WTC11 (cell line): ENCODE measurements around the gene CAPN12. TPM values are rescaled to one million over a fixed set of nuclear protein-coding genes. Genes with fewer than 3 reads are reported as not detected.

Experiments used
- AFF4 ChIP-seq: sonication (generic); formaldehyde crosslinking; IDR thresholded peaks from 2 replicates; pipeline ENCODE4 v1.8.1; 2023; ENCODE audit warnings: mild to moderate bottlenecking, missing genetic modification reagents, borderline replicate concordance
- AR ChIP-seq: fragments of 250-450 bp; sonication (Bioruptor Pico); IDR thresholded peaks from 2 replicates; pipeline ENCODE4 v1.9.0; 2021; ENCODE audit warnings: mild to moderate bottlenecking
- ATF2 ChIP-seq: sonication (generic); formaldehyde crosslinking; IDR thresholded peaks from 2 replicates; pipeline ENCODE4 v1.8.1; 2022; ENCODE audit warnings: low read depth, missing genetic modification reagents, borderline replicate concordance
- ATF3 ChIP-seq: sonication (generic); formaldehyde crosslinking; conservative IDR thresholded peaks from 2 replicates; pipeline ENCODE4 v1.8.1; 2022; ENCODE audit warnings: mild to moderate bottlenecking, missing genetic modification reagents
- CREM ChIP-seq: sonication (generic); formaldehyde crosslinking; IDR thresholded peaks from 2 replicates; pipeline ENCODE4 v1.8.1; 2022; ENCODE audit warnings: mild to moderate bottlenecking, missing genetic modification reagents, moderate library complexity
- E2F1 ChIP-seq: sonication (generic); formaldehyde crosslinking; IDR thresholded peaks from 2 replicates; pipeline ENCODE4 v1.8.0; 2022; ENCODE audit warnings: mild to moderate bottlenecking, missing genetic modification reagents
- EMX1 ChIP-seq: fragments of 250-450 bp; sonication (Bioruptor Pico); IDR thresholded peaks from 2 replicates; pipeline ENCODE4 v1.8.0; 2021; ENCODE audit warnings: mild to moderate bottlenecking
- ERG ChIP-seq: fragments of 250-450 bp; sonication (Bioruptor Pico); IDR thresholded peaks from 2 replicates; pipeline ENCODE4 v1.8.0; 2021; ENCODE audit warnings: mild to moderate bottlenecking
- FOXJ3 ChIP-seq: sonication (generic); formaldehyde crosslinking; IDR thresholded peaks from 2 replicates; pipeline ENCODE4 v1.9.0; 2021; ENCODE audit warnings: missing genetic modification reagents, mild to moderate bottlenecking, borderline replicate concordance
- FOXK1 ChIP-seq: sonication (generic); formaldehyde crosslinking; IDR thresholded peaks from 2 replicates; pipeline ENCODE4 v1.8.0; 2022; ENCODE audit warnings: mild to moderate bottlenecking, moderate library complexity, missing genetic modification reagents
- FOXP1 ChIP-seq: sonication (generic); formaldehyde crosslinking; IDR thresholded peaks from 2 replicates; pipeline ENCODE4 v1.8.0; 2022; ENCODE audit warnings: missing genetic modification reagents, mild to moderate bottlenecking, moderate library complexity, borderline replicate concordance
- JUN ChIP-seq: sonication (generic); formaldehyde crosslinking; IDR thresholded peaks from 2 replicates; pipeline ENCODE4 v1.8.0; 2023; ENCODE audit warnings: mild to moderate bottlenecking, missing genetic modification reagents
- NFE2L1 ChIP-seq: sonication (generic); formaldehyde crosslinking; IDR thresholded peaks from 2 replicates; pipeline ENCODE4 v1.8.1; 2023; ENCODE audit warnings: missing genetic modification reagents
- PREB ChIP-seq: sonication (generic); formaldehyde crosslinking; IDR thresholded peaks from 2 replicates; pipeline ENCODE4 v1.8.1; 2022; ENCODE audit warnings: mild to moderate bottlenecking, missing genetic modification reagents, moderate library complexity, borderline replicate concordance
- RORB ChIP-seq: fragments of 250-450 bp; sonication (Bioruptor Pico); IDR thresholded peaks from 2 replicates; pipeline ENCODE4 v1.9.0; 2021; ENCODE audit warnings: mild to moderate bottlenecking
- SOX15 ChIP-seq: fragments of 250-450 bp; sonication (Bioruptor Pico); IDR thresholded peaks from 2 replicates; pipeline ENCODE4 v1.9.0; 2021; ENCODE audit warnings: mild to moderate bottlenecking
- SP1 ChIP-seq: sonication (generic); formaldehyde crosslinking; conservative IDR thresholded peaks from 2 replicates; pipeline ENCODE4 v1.8.1; 2022; ENCODE audit warnings: missing genetic modification reagents
- TP53 ChIP-seq: sonication (generic); formaldehyde crosslinking; IDR thresholded peaks from 2 replicates; pipeline ENCODE4 v1.8.1; 2023; ENCODE audit warnings: mild to moderate bottlenecking, missing genetic modification reagents
- ZBTB21 ChIP-seq: sonication (generic); formaldehyde crosslinking; IDR thresholded peaks from 2 replicates; pipeline ENCODE4 v1.8.1; 2023; ENCODE audit warnings: mild to moderate bottlenecking, missing genetic modification reagents, borderline replicate concordance
- ZNF317 ChIP-seq: sonication (generic); formaldehyde crosslinking; IDR thresholded peaks from 2 replicates; pipeline ENCODE4 v1.8.1; 2023; ENCODE audit warnings: low read depth, mild to moderate bottlenecking, moderate library complexity, missing genetic modification reagents, borderline replicate concordance
- ZNF396 ChIP-seq: fragments of 250-450 bp; sonication (Bioruptor Pico); IDR thresholded peaks from 2 replicates; pipeline ENCODE4 v1.8.0; 2021; ENCODE audit warnings: mild to moderate bottlenecking, moderate library complexity, borderline replicate concordance
- ZNF425 ChIP-seq: fragments of 250-450 bp; sonication (Bioruptor Pico); conservative IDR thresholded peaks from 2 replicates; pipeline ENCODE4 v1.9.0; 2021; ENCODE audit warnings: mild to moderate bottlenecking
- total RNA-seq: library from RNA; stranded (reverse); gene quantifications from 3 replicates; pipeline ENCODE4 v1.2.3, GENCODE V29; 2021

Gene CAPN12
- total RNA-seq, 1 experiment from 2014 or later = 9.6 TPM

- TF ChIP-seq PREB (CRISPR knock-in tag) (no peak), TP53 (CRISPR knock-in tag) (no peak), ATF3 (CRISPR knock-in tag) (no peak), RORB (CRISPR knock-in tag) (no peak), ZNF425 (no peak), ZBTB21 (no peak), SP1 (CRISPR knock-in tag) (no peak), ZNF317 (CRISPR knock-in tag) (no peak), NFE2L1 (no peak), JUN (CRISPR knock-in tag) (0 out of 2 replicates have a peak, but pooled peaks have one; percentile 26), ERG (no peak), SOX15 (no peak), AR (no peak), FOXK1 (CRISPR knock-in tag) (no peak), FOXP1 (CRISPR knock-in tag) (no peak), ATF2 (no peak), AFF4 (CRISPR knock-in tag) (no peak), FOXJ3 (no peak), EMX1 (CRISPR knock-in tag) (no peak), ZNF396 (no peak), E2F1 (CRISPR knock-in tag) (no peak), CREM (CRISPR knock-in tag) (no peak)
Measured at GRCh38 chr19:38683393-38684077, 60.7 kb downstream of the CAPN12 start (continued).
